HFF-Myc (cell line): Measurements from ENCODE around the gene COLQ.

Experiments
- DNase-seq: peaks from one replicate; pipeline ENCODE4 v3.0.0-alpha.2; 2011; ENCODE audit warnings: low read depth; ENCODE audit errors: extremely low read depth
- H3K4me3 ChIP-seq: replicated peaks from 2 replicates; pipeline ENCODE4 v1.5.1; 2011; ENCODE audit warnings: low read depth, mild to moderate bottlenecking, control low read depth, low read length
- TF ChIP-seq, protein P1 (sequence below): IDR thresholded peaks from 2 replicates; pipeline ENCODE4 v1.5.1; 2012; ENCODE audit warnings: mild to moderate bottlenecking, low read depth, low read length, control low read depth; ENCODE audit errors: missing control alignments

COLQ gene

DNA sequence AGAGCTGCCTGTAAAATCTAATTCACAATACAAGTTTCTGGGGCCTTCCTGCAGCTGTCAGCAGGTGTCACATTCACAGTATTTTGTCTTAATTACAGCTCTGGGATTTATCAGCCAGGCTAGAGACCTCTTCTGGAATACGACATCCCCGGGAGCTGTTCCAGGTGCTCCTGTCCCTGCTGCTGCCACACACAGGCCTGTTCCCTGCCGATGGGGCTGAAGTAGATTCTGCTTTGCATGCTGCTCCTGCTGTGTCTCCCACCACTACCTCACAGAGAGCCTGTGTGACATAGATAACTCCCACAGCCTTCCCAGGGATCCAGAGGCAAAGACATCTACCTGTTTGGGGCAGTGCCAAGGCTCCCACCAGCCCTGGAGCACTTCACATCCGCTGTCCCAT, 20.4 kb downstream of the COLQ start:
- TF ChIP-seq, protein P1, sequence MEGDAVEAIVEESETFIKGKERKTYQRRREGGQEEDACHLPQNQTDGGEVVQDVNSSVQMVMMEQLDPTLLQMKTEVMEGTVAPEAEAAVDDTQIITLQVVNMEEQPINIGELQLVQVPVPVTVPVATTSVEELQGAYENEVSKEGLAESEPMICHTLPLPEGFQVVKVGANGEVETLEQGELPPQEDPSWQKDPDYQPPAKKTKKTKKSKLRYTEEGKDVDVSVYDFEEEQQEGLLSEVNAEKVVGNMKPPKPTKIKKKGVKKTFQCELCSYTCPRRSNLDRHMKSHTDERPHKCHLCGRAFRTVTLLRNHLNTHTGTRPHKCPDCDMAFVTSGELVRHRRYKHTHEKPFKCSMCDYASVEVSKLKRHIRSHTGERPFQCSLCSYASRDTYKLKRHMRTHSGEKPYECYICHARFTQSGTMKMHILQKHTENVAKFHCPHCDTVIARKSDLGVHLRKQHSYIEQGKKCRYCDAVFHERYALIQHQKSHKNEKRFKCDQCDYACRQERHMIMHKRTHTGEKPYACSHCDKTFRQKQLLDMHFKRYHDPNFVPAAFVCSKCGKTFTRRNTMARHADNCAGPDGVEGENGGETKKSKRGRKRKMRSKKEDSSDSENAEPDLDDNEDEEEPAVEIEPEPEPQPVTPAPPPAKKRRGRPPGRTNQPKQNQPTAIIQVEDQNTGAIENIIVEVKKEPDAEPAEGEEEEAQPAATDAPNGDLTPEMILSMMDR, result no peak
- H3K4me3 ChIP-seq, result no peak overlapping the region
- DNase-seq, result no peak

DNA sequence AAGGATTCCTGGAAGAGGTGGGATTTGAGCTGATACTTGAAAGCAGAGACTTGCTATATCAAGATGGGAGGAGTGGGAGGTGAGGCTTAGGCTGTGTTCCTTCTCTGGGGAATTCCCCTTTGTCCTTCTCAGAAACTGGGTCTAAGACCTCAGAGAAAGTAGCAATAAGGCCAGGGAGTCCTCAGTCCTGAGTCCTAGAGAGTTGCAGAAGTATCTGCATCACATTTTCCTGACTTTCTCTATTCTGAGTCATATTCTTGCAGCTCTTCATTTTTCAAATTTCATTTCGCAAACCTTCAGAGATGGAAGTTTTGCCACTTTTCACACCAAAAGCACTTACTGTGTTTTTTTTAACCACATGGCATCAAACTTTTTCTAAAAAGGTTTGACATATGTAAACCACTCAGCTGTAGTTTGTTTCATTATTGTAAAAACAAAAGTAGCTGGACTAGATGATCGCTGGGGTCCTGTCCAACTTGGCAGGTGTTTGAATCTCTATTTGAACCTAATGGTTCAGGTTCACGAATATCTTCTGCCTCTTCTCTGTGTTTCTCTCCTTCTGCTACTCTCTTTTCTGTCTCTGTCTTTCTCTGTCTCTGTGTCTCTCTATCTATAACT, 21.3 kb downstream of the COLQ start:
- TF ChIP-seq, protein P1, result no peak

DNA sequence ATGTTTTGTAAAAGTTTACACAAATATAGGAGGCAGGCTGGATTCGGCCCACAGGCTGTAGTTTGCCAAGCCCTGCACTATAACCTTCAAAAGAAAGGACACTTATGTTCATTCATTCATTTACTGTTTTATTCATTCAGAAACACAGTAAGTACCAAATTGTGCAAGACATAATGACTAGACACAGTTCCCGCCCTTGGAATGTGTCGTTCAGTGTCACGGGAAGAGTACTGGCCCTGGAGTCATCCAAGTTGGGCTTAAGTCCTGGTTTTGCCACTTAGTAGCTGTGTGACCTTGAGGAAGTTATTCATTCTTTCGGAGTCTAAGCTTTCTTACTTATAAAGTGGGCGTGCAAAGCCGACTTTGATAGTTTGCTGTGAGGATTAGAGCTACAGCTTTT, 22.0 kb downstream of the COLQ start:
- no peak overlapping the region for H3K4me3 ChIP-seq
- TF ChIP-seq, protein P1, result no peak
- no peak for DNase-seq

More for the DNA sequence above, 21.3 kb downstream of the COLQ start:
- H3K4me3 ChIP-seq, result no peak overlapping the region
- no peak for DNase-seq

- no peak overlapping the region for H3K4me3 ChIP-seq
- no peak for DNase-seq
- TF ChIP-seq, protein P1, result no peak
Observed at GRCh38 chr3:15498431-15499214, 22.9 kb downstream of the COLQ start.

- TF ChIP-seq, protein P1, result no peak
- DNase-seq, result no peak
- no peak overlapping the region for H3K4me3 ChIP-seq
Observed at GRCh38 chr3:15497964-15498363, 23.5 kb downstream of the COLQ start.

GRCh38 chr3:15496341-15496664, 25.2 kb downstream of the COLQ start:
- H3K4me3 ChIP-seq, result no peak overlapping the region
- TF ChIP-seq, protein P1, result no peak
- no peak for DNase-seq
